GM15510 (cell line): Measurements from ENCODE around the gene CNGA3.

Experiments used
- POLR2A ChIP-seq: IDR thresholded peaks from 3 replicates; pipeline ENCODE4 v1.6.1; 2011; ENCODE audit warnings: borderline replicate concordance; ENCODE audit not compliant: insufficient read length; ENCODE audit errors: extremely low read depth

The CNGA3 gene

GRCh38 chr2:98356729-98357128 is 10.5 kb downstream of the CNGA3 start:
- no peak for TF ChIP-seq POLR2A

GRCh38 chr2:98357849-98358248 is 11.6 kb downstream of the CNGA3 start:
- no peak for TF ChIP-seq POLR2A

- no peak for TF ChIP-seq POLR2A
These were observed 13.7 kb downstream of the CNGA3 start for GRCh38 chr2:98359986-98360385.

- no peak for TF ChIP-seq POLR2A
These were observed 21.5 kb downstream of the CNGA3 start for GRCh38 chr2:98367721-98368120.

- no peak for TF ChIP-seq POLR2A
These were observed 23.5 kb downstream of the CNGA3 start for GRCh38 chr2:98369710-98370239.

GRCh38 chr2:98372121-98372520 is 25.9 kb downstream of the CNGA3 start:
- no peak for TF ChIP-seq POLR2A

- no peak for TF ChIP-seq POLR2A
These were observed 26.3 kb downstream of the CNGA3 start for GRCh38 chr2:98372579-98372978.

- TF ChIP-seq POLR2A: no peak
These were observed 28.0 kb downstream of the CNGA3 start for GRCh38 chr2:98374286-98374685.

- TF ChIP-seq POLR2A: no peak
These were observed 28.8 kb downstream of the CNGA3 start for GRCh38 chr2:98374958-98375570.

GRCh38 chr2:98376301-98376910 is 30.1 kb downstream of the CNGA3 start:
- no peak for TF ChIP-seq POLR2A

GRCh38 chr2:98376996-98377395 is 30.7 kb downstream of the CNGA3 start:
- TF ChIP-seq POLR2A: no peak

- TF ChIP-seq POLR2A: no peak
These were observed 31.3 kb downstream of the CNGA3 start for GRCh38 chr2:98377544-98377943.

- TF ChIP-seq POLR2A: no peak
These were observed 31.9 kb downstream of the CNGA3 start for GRCh38 chr2:98378196-98378595.

GRCh38 chr2:98378901-98379300 is 32.6 kb downstream of the CNGA3 start:
- no peak for TF ChIP-seq POLR2A

- no peak for TF ChIP-seq POLR2A
These were observed 33.3 kb downstream of the CNGA3 start for GRCh38 chr2:98379311-98380202.

- no peak for TF ChIP-seq POLR2A
These were observed 33.9 kb downstream of the CNGA3 start for GRCh38 chr2:98380203-98380535.

GRCh38 chr2:98381494-98381893 is 35.2 kb downstream of the CNGA3 start:
- TF ChIP-seq POLR2A: no peak

- TF ChIP-seq POLR2A: no peak
These were observed 35.8 kb downstream of the CNGA3 start for GRCh38 chr2:98382086-98382485.
